Mesendoderm (in vitro differentiated cells): ENCODE data around the gene GOLGA6L10.
A peak's percentile ranks its signal among the peaks of the same experiment; 100 is the strongest.
"Not testable (repeated sequence)": the region's sequence is repeated elsewhere in the genome, so short reads cannot be mapped to it uniquely, and the experiment has no call there.

Experiments
- DNase-seq: peaks from one replicate; pipeline ENCODE4 v3.0.0; 2013
- H2AK5ac ChIP-seq: 2 replicates; pipeline ENCODE4 v1.6.1; 2013; ENCODE audit warnings: low read length, inconsistent platforms
- H2BK120ac ChIP-seq: 2 replicates; pipeline ENCODE4 v1.6.1; 2013; ENCODE audit warnings: low read depth, mild to moderate bottlenecking, low read length, moderate library complexity, mixed read lengths
- H2BK15ac ChIP-seq: replicated peaks from 2 replicates; pipeline ENCODE4 v1.6.1; 2013; ENCODE audit warnings: low read depth, mild to moderate bottlenecking, moderate library complexity
- H2BK5ac ChIP-seq: 2 replicates; pipeline ENCODE4 v1.6.1; 2013; ENCODE audit warnings: low read length, inconsistent platforms
- H3K18ac ChIP-seq: 2 replicates; pipeline ENCODE4 v1.6.1; 2013; ENCODE audit warnings: mild to moderate bottlenecking, low read length, mixed read lengths
- H3K23ac ChIP-seq: one replicate; pipeline ENCODE4 v1.6.1; 2013; ENCODE audit warnings: low read length
- H3K27ac ChIP-seq: 2 replicates; pipeline ENCODE4 v1.5.1; 2013; ENCODE audit warnings: low read depth, mild to moderate bottlenecking, inconsistent platforms, low read length, moderate library complexity
- H3K27me3 ChIP-seq: 2 replicates; pipeline ENCODE4 v1.6.1; 2013; ENCODE audit warnings: low read length, control low read depth, mild to moderate bottlenecking, inconsistent platforms; ENCODE audit not compliant: insufficient read depth, poor library complexity
- H3K36me3 ChIP-seq: 2 replicates; pipeline ENCODE4 v1.6.1; 2013; ENCODE audit warnings: low read length, inconsistent platforms; ENCODE audit not compliant: control insufficient read depth, insufficient read depth
- H3K4ac ChIP-seq: one replicate; pipeline ENCODE4 v1.6.1; 2013; ENCODE audit warnings: low read depth, mild to moderate bottlenecking, low read length, moderate library complexity
- H3K4me1 ChIP-seq: 2 replicates; pipeline ENCODE4 v1.6.1; 2013; ENCODE audit warnings: low read depth, low read length, inconsistent platforms; ENCODE audit not compliant: control insufficient read depth
- H3K4me2 ChIP-seq: 2 replicates; pipeline ENCODE4 v1.6.1; 2013; ENCODE audit warnings: low read length
- H3K4me3 ChIP-seq: 2 replicates; pipeline ENCODE4 v1.5.1; 2013; ENCODE audit warnings: mild to moderate bottlenecking, low read length
- H3K56ac ChIP-seq: one replicate; pipeline ENCODE4 v1.6.1; 2013; ENCODE audit warnings: low read length
- H3K79me1 ChIP-seq: 2 replicates; pipeline ENCODE4 v1.6.1; 2013; ENCODE audit warnings: low read length, inconsistent platforms
- H3K79me2 ChIP-seq: 2 replicates; pipeline ENCODE4 v1.6.1; 2013; ENCODE audit warnings: mild to moderate bottlenecking, low read length; ENCODE audit not compliant: control insufficient read depth, insufficient read depth
- H3K9ac ChIP-seq: 2 replicates; pipeline ENCODE4 v1.6.1; 2013; ENCODE audit warnings: low read length, inconsistent platforms
- H4K5ac ChIP-seq: one replicate; pipeline ENCODE4 v1.6.1; 2013; ENCODE audit warnings: low read length
- H4K8ac ChIP-seq: one replicate; pipeline ENCODE4 v1.6.1; 2013; ENCODE audit warnings: low read depth, mild to moderate bottlenecking, control low read depth, low read length, moderate library complexity
- WGBS: extraction: QIAGEN DNeasy Blood & Tissue Kit; methylation state at CpG from one replicate; pipeline ENCODE4 v1.1.7; 2013; ENCODE audit warnings: low lambda C conversion rate, missing lambda C conversion rate; ENCODE audit not compliant: insufficient coverage; ENCODE audit errors: extremely low coverage; 5-methylcytosine and 5-hydroxymethylcytosine counted together

Gene GOLGA6L10

DNA sequence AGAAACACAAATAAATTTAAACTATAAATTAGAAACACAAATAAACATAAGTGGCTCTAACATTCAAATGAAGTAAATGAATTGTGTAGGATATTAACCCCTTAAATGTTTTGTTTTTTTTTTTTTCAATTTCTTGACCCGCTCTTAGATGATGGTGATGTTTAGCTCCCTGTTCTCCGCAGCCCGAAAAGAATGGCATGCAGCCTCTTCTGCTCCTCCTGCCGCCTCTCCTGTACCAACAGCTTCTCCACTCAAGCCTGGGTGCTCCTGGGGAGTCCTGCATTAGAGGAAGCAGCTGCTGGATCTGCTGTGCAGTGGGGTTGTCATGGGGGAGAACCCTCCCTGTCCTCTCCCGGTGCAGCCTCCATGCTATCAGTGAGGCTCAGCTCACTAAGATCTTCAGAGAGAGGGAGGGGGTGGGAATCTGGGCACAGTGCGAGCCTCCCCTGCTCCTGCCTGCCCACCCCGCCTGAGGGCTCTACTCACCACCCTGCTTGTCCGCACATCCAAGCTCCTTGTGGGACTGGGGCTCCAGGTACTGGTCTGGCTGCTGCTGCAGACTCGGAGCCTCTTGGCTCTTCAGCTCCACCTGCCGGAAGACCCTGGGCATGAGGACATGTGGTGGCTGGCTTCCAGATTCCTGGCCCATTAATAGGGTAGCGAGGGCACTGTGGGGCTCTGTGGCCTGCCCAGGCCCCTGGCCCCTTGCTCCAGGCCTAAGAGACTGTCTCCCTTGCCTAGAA lies 6.5 kb downstream of the GOLGA6L10 start:
- not testable (repeated sequence) for H3K4ac ChIP-seq, DNase-seq, H3K36me3 ChIP-seq, H3K9ac ChIP-seq, H3K4me1 ChIP-seq, H2BK15ac ChIP-seq, H4K8ac ChIP-seq, H4K5ac ChIP-seq, H3K4me3 ChIP-seq, H3K23ac ChIP-seq, H2AK5ac ChIP-seq, H3K79me2 ChIP-seq, H3K18ac ChIP-seq, H3K27me3 ChIP-seq, H3K4me2 ChIP-seq, H3K27ac ChIP-seq, H2BK120ac ChIP-seq, H3K79me1 ChIP-seq, H2BK5ac ChIP-seq, H3K56ac ChIP-seq
- WGBS, result no CpG with 5 or more reads among the region's 11 CpGs

DNA sequence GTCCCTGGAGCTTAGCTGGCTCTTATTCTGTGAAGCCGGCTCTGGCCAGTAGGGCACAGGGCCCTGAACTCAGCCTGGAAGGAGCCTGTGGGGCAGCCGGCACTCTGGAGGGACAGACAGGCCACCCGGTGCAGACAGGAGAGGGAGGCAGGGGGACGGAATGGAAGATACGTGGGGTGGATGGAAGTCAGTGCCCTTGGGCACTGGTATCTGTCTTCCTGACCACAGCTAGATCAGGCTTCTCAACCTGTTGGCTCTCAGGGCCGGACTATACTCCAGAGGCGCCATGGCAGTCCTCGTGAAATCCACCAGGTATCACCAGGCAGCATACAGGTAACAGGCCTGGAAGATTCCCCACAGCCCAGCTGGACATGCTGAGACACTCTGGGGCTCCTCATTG lies 10.7 kb downstream of the GOLGA6L10 start:
- not testable (repeated sequence) for H3K4me2 ChIP-seq, H3K9ac ChIP-seq, H3K18ac ChIP-seq, H3K4me1 ChIP-seq, H3K79me1 ChIP-seq, H2AK5ac ChIP-seq, H2BK5ac ChIP-seq, H4K5ac ChIP-seq, H3K23ac ChIP-seq, H3K4me3 ChIP-seq, H3K79me2 ChIP-seq, H3K27ac ChIP-seq, H3K27me3 ChIP-seq, H2BK15ac ChIP-seq, H4K8ac ChIP-seq, H2BK120ac ChIP-seq, H3K4ac ChIP-seq, H3K36me3 ChIP-seq, H3K56ac ChIP-seq
- no CpG with 5 or more reads among the region's 8 CpGs for WGBS
- DNase-seq, result peak; percentile 20

DNA sequence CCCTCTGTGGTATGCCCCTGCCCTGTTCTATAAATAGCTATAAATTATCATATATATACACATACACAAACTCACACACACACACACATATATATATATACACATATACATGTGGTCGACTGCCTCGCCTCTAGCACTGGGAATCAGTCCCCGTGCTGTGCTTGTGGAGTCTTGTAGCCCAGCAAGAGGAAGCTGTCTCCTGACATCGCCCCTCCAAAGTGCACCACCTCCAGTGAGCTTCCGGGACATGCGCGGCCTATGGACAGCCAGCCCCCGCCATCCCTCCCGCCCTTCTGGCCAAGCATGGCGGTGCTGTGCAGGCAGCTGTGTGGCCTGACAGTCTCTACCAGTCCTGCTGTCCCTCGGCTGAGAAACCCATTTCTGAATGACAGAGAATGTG lies 11.2 kb downstream of the GOLGA6L10 start:
- H3K79me1 ChIP-seq, H3K36me3 ChIP-seq, H3K4me2 ChIP-seq, H2AK5ac ChIP-seq, H3K9ac ChIP-seq, H3K23ac ChIP-seq, H3K56ac ChIP-seq, H3K79me2 ChIP-seq, H2BK15ac ChIP-seq, H3K4me3 ChIP-seq, H3K27me3 ChIP-seq, H3K4me1 ChIP-seq, H3K18ac ChIP-seq, DNase-seq, H3K27ac ChIP-seq, H2BK5ac ChIP-seq, H4K8ac ChIP-seq, H4K5ac ChIP-seq, H2BK120ac ChIP-seq, H3K4ac ChIP-seq: not testable (repeated sequence)
- WGBS, result no CpG with 5 or more reads among the region's 11 CpGs

DNA sequence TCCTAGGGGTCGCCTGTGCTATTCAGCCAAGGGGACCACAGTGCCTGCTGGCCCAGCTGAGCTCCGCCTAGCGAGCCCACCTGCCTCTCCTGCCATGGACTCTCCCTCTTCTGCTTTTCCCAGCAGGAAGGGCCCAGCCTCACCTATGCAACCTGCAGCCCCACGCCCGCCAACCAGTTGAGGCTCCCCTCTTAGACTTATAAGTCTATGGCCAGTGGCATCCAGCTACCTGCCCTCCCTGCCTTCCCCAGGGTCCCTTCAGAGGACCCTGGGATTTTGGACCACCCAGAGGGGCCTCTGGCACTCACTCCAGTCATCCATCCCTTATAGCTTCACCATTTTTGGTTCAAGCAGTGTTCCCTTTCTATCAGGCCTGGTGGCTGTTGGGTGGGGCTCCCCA lies 12.2 kb downstream of the GOLGA6L10 start:
- not testable (repeated sequence) for H2BK5ac ChIP-seq, H3K27me3 ChIP-seq, H3K4me2 ChIP-seq, H3K9ac ChIP-seq, H4K8ac ChIP-seq, DNase-seq, H3K36me3 ChIP-seq, H3K4me1 ChIP-seq, H2AK5ac ChIP-seq, H3K56ac ChIP-seq, H3K4me3 ChIP-seq, H3K79me2 ChIP-seq, H3K4ac ChIP-seq, H3K23ac ChIP-seq, H2BK15ac ChIP-seq, H3K18ac ChIP-seq, H3K79me1 ChIP-seq, H4K5ac ChIP-seq, H3K27ac ChIP-seq, H2BK120ac ChIP-seq
- WGBS, result no CpG with 5 or more reads among the region's 5 CpGs

DNA sequence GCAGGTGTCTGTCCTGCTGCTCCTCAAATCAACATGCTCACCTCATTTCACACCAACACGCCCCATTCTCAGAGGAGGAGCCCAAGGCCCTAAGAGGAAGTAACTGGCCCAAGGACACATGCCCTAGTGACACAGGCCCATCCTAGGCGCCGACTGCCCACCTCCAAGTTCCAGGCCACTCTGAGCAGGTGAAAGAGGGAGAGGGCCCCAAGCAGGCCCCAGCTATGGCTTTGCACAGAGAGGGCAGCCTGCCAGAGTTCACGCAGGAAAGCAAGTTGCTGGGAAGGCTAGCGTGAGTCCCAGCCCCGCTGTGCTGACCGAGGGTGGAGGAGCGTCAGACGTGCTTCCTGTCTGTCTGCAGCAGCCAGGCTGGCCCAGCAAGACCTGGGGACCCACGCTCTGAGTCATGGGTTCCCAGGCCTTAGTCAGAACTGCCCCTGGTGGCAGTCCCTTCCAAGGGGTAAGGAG lies 13.1 kb downstream of the GOLGA6L10 start:
- peak; percentile 14 for DNase-seq

DNA sequence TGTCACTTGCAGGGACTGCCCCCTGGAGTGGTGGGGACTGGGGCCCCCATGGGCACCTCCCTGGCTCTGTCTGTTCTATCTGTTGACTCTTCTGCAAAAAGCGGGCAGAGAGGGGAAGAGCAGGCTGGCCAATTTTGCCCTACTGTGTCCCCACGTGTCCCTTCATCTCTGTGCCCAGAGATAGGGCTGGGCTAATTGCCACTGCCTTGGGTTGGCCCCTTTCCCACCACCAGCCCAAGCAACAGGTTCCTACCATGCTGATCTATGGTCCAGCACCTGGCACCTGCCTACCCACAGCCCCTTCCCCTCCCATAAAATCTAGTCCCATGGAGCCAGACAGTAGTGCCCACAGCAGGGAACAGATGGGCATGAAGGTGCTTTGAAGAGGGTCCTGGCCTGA lies 14.3 kb downstream of the GOLGA6L10 start:
- no CpG with 5 or more reads among the region's 2 CpGs for whole genome bisulfite sequencing
- H3K27me3 ChIP-seq, H2BK5ac ChIP-seq, H3K18ac ChIP-seq, H3K56ac ChIP-seq, H3K4me2 ChIP-seq, H3K4ac ChIP-seq, H3K4me3 ChIP-seq, H3K79me2 ChIP-seq, H3K9ac ChIP-seq, DNase-seq, H3K79me1 ChIP-seq, H3K4me1 ChIP-seq, H2BK120ac ChIP-seq, H3K36me3 ChIP-seq, H2BK15ac ChIP-seq, H2AK5ac ChIP-seq, H4K5ac ChIP-seq, H4K8ac ChIP-seq, H3K27ac ChIP-seq, H3K23ac ChIP-seq: not testable (repeated sequence)

More for the DNA sequence above, 13.1 kb downstream of the GOLGA6L10 start:
- H3K18ac ChIP-seq, H4K8ac ChIP-seq, H3K23ac ChIP-seq, H3K4me2 ChIP-seq, H2BK15ac ChIP-seq, H2BK120ac ChIP-seq, H3K4me1 ChIP-seq, H4K5ac ChIP-seq, H2AK5ac ChIP-seq, H3K27ac ChIP-seq, H3K9ac ChIP-seq, H3K79me1 ChIP-seq, H3K56ac ChIP-seq, H3K4ac ChIP-seq, H2BK5ac ChIP-seq, H3K27me3 ChIP-seq, H3K36me3 ChIP-seq, H3K4me3 ChIP-seq, H3K79me2 ChIP-seq: not testable (repeated sequence)
- WGBS, result no CpG with 5 or more reads among the region's 10 CpGs
